Measurements from ENCODE around the gene APBB1IP. TPM values are rescaled to one million over a fixed set of nuclear protein-coding genes. Genes with fewer than 3 reads are reported as not detected.
"Not testable (repeated sequence)": the region's sequence is repeated elsewhere in the genome, so short reads cannot be mapped to it uniquely, and the experiment has no call there.

APBB1IP gene
- total and polyA plus RNA-seq, 2 of the 8 experiments (the other 6 are each of a cell fraction or from before 2014, with no cell fraction given): 0.05 TPM; not detected in 1

DNA sequence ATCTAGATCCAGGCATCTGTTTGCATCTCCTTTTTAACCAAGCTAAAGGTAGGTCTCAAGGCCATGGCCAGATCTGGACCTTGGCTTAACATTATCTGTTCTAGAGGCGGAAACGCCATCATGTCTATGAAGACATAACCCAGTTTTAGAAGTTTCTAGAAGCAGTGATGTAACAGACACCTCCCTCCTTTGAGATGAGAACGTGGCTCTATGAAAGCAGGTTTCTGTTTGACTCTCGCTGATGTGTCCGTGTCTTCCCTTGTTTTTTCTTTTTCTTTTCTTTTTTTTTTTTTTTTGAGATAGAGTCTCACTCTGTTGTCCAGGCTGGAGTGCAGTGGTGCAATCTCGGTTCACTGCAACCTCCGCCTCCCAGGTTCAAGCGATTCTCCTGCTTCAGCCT, 36.7 kb downstream of the APBB1IP start:
- H3K79me1 ChIP-seq (ENCODE audit: low read depth, low read length); H4K5ac ChIP-seq (ENCODE audit: insufficient read length, low read depth, low read length); H3K36me3 ChIP-seq (ENCODE audit: control insufficient read depth in 2 of 4, insufficient read depth in 4 of 4, low read length in 3 of 4); H3K79me2 ChIP-seq (ENCODE audit: control insufficient read depth in 1 of 2, insufficient read depth in 2 of 2, low read length in 2 of 2); H2AK5ac ChIP-seq (ENCODE audit: low read depth, low read length); H4K20me1 ChIP-seq (replicated peaks in 1 of 2; ENCODE audit: control insufficient read depth in 1 of 2, insufficient read depth in 2 of 2, low read length in 2 of 2); DNase-seq (ENCODE audit: low read depth in 1 of 2, low spot score in 2 of 2); H2BK15ac ChIP-seq (ENCODE audit: low read length); H3K23me2 ChIP-seq (ENCODE audit: low read depth, low read length); H4K91ac ChIP-seq (replicated peaks; ENCODE audit: insufficient read length, low read length); H3K56ac ChIP-seq (replicated peaks; ENCODE audit: insufficient read length, low read depth, low read length); H2BK20ac ChIP-seq (ENCODE audit: low read length); H2AFZ ChIP-seq (ENCODE audit: low read length); H4K8ac ChIP-seq (ENCODE audit: extremely low read depth, insufficient read depth, low read length); H3K14ac ChIP-seq (ENCODE audit: insufficient read length); H2BK12ac ChIP-seq (ENCODE audit: low read depth, low read length); H3K18ac ChIP-seq (ENCODE audit: extremely low read depth, low read length); H3K27ac ChIP-seq (ENCODE audit: low read depth, low read length); H3K27me3 ChIP-seq (replicated peaks in 1 of 4; ENCODE audit: control insufficient read depth in 3 of 4, extremely low read depth in 1 of 4, insufficient read depth in 3 of 4, low read length in 3 of 4); H3K4me1 ChIP-seq (replicated peaks in 1 of 4; ENCODE audit: control insufficient read depth in 3 of 4, insufficient read depth in 4 of 4, low read length in 3 of 4); H3K4me2 ChIP-seq (ENCODE audit: insufficient read depth in 1 of 2, low read depth in 2 of 2, low read length in 2 of 2); H3K4me3 ChIP-seq (ENCODE audit: extremely low read depth in 1 of 4, insufficient read depth in 2 of 4, low read depth in 3 of 4, low read length in 4 of 4); H2BK120ac ChIP-seq (replicated peaks; ENCODE audit: low read depth, low read length); H2BK5ac ChIP-seq (ENCODE audit: low read depth, low read length); H3K4ac ChIP-seq (replicated peaks; ENCODE audit: insufficient read length, low read depth, low read length); FAIRE-seq; H3K23ac ChIP-seq (ENCODE audit: insufficient read length); POLR2A ChIA-PET (ENCODE audit: partially characterized antibody); H3K9ac ChIP-seq (replicated peaks in 1 of 4; ENCODE audit: extremely low read depth in 1 of 4, low read depth in 3 of 4, low read length in 3 of 4); H3K9me3 ChIP-seq (ENCODE audit: insufficient read depth in 2 of 2, low read depth in 1 of 2, low read length in 1 of 2): not testable (repeated sequence)
- CTCF ChIA-PET (ENCODE audit: partially characterized antibody): interaction anchor here (1.3 kb wide), 1 partner anchor 23 kb away, joined by 3 read pairs; no protein-coding TSS in a partner anchor
- 98% methylated on average over 5 of the region's 8 CpGs; no CpG with 5 or more reads in 1 of the 2 experiments for whole genome bisulfite sequencing, 2 experiments (ENCODE audit: extremely low coverage in 1 of 2, insufficient coverage in 1 of 2, insufficient read length in 1 of 2, insufficient replicate concordance in 2 of 2, low coverage in 1 of 2, low lambda C conversion rate in 2 of 2, missing lambda C conversion rate in 1 of 2)

Measured in H1 (cell line).